22Rv1 (cell line): ENCODE results near the gene COCH.

Experiments
- ZFX ChIP-seq: fragments of 450-650 bp; IDR thresholded peaks from 2 replicates; pipeline ENCODE4 v1.6.1; 2017; ENCODE audit warnings: antibody characterized with exemption, borderline replicate concordance
- TF ChIP-seq, protein P1 (sequence below): fragments of 450-650 bp; IDR thresholded peaks from 2 replicates; pipeline ENCODE4 v1.5.1; 2017; ENCODE audit warnings: mild to moderate bottlenecking

DNA sequence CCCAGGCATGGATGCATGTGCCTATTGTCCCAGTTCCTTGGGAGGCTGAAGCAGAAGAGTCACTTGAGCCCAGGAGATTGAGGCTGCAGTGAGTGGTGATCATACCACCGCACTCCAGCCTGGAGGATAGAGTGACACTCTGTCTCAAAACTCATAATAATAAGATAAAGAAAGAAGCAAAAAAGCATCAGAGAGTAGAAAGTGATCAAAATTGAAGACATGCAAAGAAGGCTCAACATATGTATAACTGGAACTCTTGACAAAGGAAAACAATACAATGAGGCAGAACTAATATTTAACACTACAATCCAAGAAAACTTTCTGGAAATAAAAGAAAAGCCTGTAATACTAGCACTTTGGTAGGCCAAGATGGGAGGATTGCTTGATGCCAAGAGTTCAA, 48.3 kb upstream of the COCH start:
- TF ChIP-seq, protein P1, sequence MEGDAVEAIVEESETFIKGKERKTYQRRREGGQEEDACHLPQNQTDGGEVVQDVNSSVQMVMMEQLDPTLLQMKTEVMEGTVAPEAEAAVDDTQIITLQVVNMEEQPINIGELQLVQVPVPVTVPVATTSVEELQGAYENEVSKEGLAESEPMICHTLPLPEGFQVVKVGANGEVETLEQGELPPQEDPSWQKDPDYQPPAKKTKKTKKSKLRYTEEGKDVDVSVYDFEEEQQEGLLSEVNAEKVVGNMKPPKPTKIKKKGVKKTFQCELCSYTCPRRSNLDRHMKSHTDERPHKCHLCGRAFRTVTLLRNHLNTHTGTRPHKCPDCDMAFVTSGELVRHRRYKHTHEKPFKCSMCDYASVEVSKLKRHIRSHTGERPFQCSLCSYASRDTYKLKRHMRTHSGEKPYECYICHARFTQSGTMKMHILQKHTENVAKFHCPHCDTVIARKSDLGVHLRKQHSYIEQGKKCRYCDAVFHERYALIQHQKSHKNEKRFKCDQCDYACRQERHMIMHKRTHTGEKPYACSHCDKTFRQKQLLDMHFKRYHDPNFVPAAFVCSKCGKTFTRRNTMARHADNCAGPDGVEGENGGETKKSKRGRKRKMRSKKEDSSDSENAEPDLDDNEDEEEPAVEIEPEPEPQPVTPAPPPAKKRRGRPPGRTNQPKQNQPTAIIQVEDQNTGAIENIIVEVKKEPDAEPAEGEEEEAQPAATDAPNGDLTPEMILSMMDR: no peak
- no peak for TF ChIP-seq ZFX
